Measurements from ENCODE around the gene RHOC.

RHOC gene

DNA sequence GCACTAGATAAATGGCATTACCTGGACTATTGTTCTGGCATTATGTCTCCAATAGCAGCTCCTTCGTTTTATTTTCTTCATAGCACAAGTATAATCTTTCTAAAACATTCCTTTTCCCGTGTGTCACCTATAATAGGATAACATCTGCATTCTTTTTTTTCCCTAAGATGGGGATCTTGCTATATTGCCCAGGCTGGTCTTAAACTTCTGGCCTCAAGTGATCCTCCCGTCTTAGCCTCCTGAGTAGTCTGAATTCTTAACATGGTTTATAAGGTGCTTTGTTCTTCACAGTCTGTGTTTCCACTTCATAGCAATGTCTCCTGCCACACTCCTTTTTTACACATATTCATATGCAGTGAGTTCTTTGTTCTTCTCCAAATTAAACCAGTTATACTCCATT lies 41.1 kb downstream of the RHOC start:
- Histone ChIP-seq H2AFZ (ENCODE audit: low read depth, low read length, severe bottlenecking) (no peak overlapping the region), H3K9me2 (replicated peaks; ENCODE audit: insufficient read depth, low read length) (no peaks in the 10 kb centered on the region), H3K36me3 (ENCODE audit: low read length) (peaks cover 44% of the 10 kb centered on the region), H3K27me3 (ENCODE audit: low read length) (no peaks in the 10 kb centered on the region), H3K27ac (ENCODE audit: low read depth, low read length) (no peak overlapping the region), H3K79me2 (ENCODE audit: insufficient read depth, low read length) (no peaks in the 10 kb centered on the region; the same call in 1 of the 2 replicates), H3K9ac (ENCODE audit: low read length) (no peak overlapping the region), H3K4me3 (ENCODE audit: insufficient read depth, low read length, poor library complexity, severe bottlenecking) (no peak overlapping the region), H3K9me3 (ENCODE audit: insufficient read depth, low read length) (no peaks in the 10 kb centered on the region), H4K20me1 (ENCODE audit: low read depth, low read length) (0 out of 2 replicates have a peak, but pooled peaks cover 3% of the 10 kb centered on the region), H3F3A (ENCODE audit: insufficient read depth) (peaks cover 8% of the 10 kb centered on the region; the same call in 1 of the 2 replicates), H3K4me2 (ENCODE audit: low read depth, low read length, poor library complexity, severe bottlenecking) (no peak overlapping the region)
- TF ChIP-seq, protein P1, sequence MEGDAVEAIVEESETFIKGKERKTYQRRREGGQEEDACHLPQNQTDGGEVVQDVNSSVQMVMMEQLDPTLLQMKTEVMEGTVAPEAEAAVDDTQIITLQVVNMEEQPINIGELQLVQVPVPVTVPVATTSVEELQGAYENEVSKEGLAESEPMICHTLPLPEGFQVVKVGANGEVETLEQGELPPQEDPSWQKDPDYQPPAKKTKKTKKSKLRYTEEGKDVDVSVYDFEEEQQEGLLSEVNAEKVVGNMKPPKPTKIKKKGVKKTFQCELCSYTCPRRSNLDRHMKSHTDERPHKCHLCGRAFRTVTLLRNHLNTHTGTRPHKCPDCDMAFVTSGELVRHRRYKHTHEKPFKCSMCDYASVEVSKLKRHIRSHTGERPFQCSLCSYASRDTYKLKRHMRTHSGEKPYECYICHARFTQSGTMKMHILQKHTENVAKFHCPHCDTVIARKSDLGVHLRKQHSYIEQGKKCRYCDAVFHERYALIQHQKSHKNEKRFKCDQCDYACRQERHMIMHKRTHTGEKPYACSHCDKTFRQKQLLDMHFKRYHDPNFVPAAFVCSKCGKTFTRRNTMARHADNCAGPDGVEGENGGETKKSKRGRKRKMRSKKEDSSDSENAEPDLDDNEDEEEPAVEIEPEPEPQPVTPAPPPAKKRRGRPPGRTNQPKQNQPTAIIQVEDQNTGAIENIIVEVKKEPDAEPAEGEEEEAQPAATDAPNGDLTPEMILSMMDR (IDR thresholded peaks at IDR 0.05; ENCODE audit: insufficient read depth, low read length, poor library complexity, severe bottlenecking), result no peak
- no peak for TF ChIP-seq EZH2phosphoT487 (conservative IDR thresholded peaks at IDR 0.05; ENCODE audit: low read length)

DNA sequence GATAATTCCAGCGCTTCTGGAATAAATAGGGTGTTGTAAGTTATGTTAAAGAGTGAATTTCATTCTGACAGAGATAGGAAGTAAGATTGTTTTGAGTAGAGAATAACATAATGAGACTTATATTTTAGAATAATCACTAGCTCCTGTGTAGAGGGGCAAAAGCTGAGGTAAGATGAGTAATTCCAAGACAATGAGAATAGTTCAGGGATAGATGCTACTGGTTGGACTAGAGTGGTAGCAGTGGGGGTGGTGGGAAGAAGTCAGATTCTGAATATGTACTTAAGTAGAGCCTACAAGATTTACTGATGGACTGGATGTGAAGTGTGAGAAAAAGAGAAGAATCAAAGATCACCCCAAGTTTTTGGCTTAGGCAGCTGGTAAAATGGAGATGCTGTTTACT lies 55.7 kb downstream of the RHOC start:
- Histone ChIP-seq H4K20me1 (ENCODE audit: low read depth, low read length) (peaks cover 21% of the 10 kb centered on the region), H3K4me3 (ENCODE audit: insufficient read depth, low read length, poor library complexity, severe bottlenecking) (no peak overlapping the region), H2AFZ (ENCODE audit: low read depth, low read length, severe bottlenecking) (no peak overlapping the region), H3K79me2 (ENCODE audit: insufficient read depth, low read length) (peaks cover 71% of the 10 kb centered on the region), H3K9me2 (replicated peaks; ENCODE audit: insufficient read depth, low read length) (no peaks in the 10 kb centered on the region), H3K36me3 (ENCODE audit: low read length) (peaks cover 62% of the 10 kb centered on the region), H3K9ac (ENCODE audit: low read length) (no peak overlapping the region), H3F3A (ENCODE audit: insufficient read depth) (peaks cover 13% of the 10 kb centered on the region; the same call in 1 of the 2 replicates), H3K27ac (ENCODE audit: low read depth, low read length) (no peak overlapping the region), H3K4me2 (ENCODE audit: low read depth, low read length, poor library complexity, severe bottlenecking) (no peak overlapping the region), H3K27me3 (ENCODE audit: low read length) (no peaks in the 10 kb centered on the region), H3K9me3 (ENCODE audit: insufficient read depth, low read length) (no peaks in the 10 kb centered on the region)
- no peak for TF ChIP-seq EZH2phosphoT487 (conservative IDR thresholded peaks at IDR 0.05; ENCODE audit: low read length)
- TF ChIP-seq, protein P1 (IDR thresholded peaks at IDR 0.05; ENCODE audit: insufficient read depth, low read length, poor library complexity, severe bottlenecking), result no peak

Measured in SU-DHL-6 (cell line).